Parathyroid adenoma (tissue), 2 donors: ENCODE results near the gene LRRC39.

Experiments
- H2AFZ ChIP-seq: fragments of 300-600 bp; sonication (generic); one replicate; pipeline ENCODE4 v1.7.0; 2017; ENCODE audit warnings: antibody characterized with exemption, mild to moderate bottlenecking
- H3K27ac ChIP-seq: fragments of 300-600 bp; sonication (generic); one replicate; pipeline ENCODE4 v1.7.0; 2017
- H3K27me3 ChIP-seq: fragments of 300-600 bp; sonication (generic); one replicate; pipeline ENCODE4 v1.7.0; 2017; ENCODE audit warnings: low read length; ENCODE audit not compliant: control insufficient read depth, insufficient read depth
- H3K36me3 ChIP-seq: fragments of 300-600 bp; sonication (generic); one replicate; pipeline ENCODE4 v1.7.0; 2017; ENCODE audit warnings: low read length; ENCODE audit not compliant: control insufficient read depth, insufficient read depth
- H3K4me1 ChIP-seq: fragments of 300-600 bp; sonication (generic); one replicate; pipeline ENCODE4 v1.7.0; 2017; ENCODE audit warnings: control low read depth
- H3K4me2 ChIP-seq: fragments of 300-600 bp; sonication (generic); one replicate; pipeline ENCODE4 v1.7.0; 2017; ENCODE audit warnings: low read length
- H3K4me3 ChIP-seq: fragments of 300-600 bp; sonication (generic); one replicate; pipeline ENCODE4 v1.7.0; 2017; ENCODE audit warnings: low read depth, low read length
- H3K79me2 ChIP-seq: fragments of 300-600 bp; sonication (generic); one replicate; pipeline ENCODE4 v1.7.0; 2017; ENCODE audit warnings: control low read depth
- H3K9ac ChIP-seq: fragments of 300-600 bp; sonication (generic); one replicate; pipeline ENCODE4 v1.7.0; 2017; ENCODE audit warnings: mild to moderate bottlenecking
- H3K9me3 ChIP-seq: fragments of 300-600 bp; sonication (generic); one replicate; pipeline ENCODE4 v1.7.0; 2017; ENCODE audit warnings: low read length; ENCODE audit not compliant: control insufficient read depth
- TF ChIP-seq, protein P1 (sequence below): fragments of 300-600 bp; sonication (generic); IDR thresholded peaks from one replicate; pipeline ENCODE4 v1.7.0; 2017; ENCODE audit warnings: antibody characterized with exemption, mild to moderate bottlenecking
- donor health status: primary hyperparathyroidism.

LRRC39 gene

DNA sequence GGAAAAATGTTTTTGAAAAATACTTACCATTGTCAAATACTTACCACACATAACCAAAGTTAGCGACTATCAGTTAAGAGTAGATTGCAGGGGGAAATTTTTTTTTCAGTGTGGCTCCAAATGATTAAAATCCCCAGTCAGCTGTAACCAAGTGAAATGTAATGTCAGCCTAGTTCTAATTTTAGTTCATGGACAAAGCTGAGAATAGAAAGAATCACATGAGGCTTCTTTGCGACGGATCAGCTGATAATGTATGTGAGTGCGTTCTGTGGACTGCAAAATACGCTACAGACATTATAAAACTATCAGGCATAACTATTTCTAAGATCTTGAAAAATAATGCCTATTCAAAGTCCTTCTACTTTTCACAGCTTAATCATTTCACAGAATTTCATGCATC is at the start of gene LRRC39:
TSS of gene LRRC39 (minus strand) at position 166 of the 400 bp plus-strand sequence. CDS start 9,740 bp downstream, outside the sequence.
- TF ChIP-seq, protein P1, sequence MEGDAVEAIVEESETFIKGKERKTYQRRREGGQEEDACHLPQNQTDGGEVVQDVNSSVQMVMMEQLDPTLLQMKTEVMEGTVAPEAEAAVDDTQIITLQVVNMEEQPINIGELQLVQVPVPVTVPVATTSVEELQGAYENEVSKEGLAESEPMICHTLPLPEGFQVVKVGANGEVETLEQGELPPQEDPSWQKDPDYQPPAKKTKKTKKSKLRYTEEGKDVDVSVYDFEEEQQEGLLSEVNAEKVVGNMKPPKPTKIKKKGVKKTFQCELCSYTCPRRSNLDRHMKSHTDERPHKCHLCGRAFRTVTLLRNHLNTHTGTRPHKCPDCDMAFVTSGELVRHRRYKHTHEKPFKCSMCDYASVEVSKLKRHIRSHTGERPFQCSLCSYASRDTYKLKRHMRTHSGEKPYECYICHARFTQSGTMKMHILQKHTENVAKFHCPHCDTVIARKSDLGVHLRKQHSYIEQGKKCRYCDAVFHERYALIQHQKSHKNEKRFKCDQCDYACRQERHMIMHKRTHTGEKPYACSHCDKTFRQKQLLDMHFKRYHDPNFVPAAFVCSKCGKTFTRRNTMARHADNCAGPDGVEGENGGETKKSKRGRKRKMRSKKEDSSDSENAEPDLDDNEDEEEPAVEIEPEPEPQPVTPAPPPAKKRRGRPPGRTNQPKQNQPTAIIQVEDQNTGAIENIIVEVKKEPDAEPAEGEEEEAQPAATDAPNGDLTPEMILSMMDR, result no peak
- no peak within 1 kb of the TSS for H3K27ac ChIP-seq
- H3K4me3 ChIP-seq, result no peak within 1 kb of the TSS

DNA sequence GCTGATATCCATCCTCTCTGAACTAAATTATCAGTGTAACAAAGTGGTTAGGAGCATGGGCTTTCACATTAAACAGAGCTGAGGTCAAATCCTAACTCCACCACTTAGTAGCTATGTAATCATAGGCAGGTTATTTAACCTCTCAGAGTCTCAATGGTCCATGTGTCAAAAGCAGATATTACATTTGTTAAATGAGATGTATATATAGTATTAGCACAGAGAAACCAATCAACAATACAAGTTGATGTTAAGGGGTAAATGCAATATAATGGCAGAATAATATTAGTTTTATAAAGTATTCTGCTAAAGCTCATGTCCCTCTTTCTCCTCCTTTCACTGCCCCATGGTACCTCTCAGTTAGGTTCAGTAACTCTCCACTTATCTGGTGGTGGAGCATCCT is 44.4 kb upstream of the LRRC39 start:
- TF ChIP-seq, protein P1, result no peak
- Histone ChIP-seq H3K36me3 (no peaks in the 10 kb centered on the region), H3K79me2 (no peaks in the 10 kb centered on the region), H3K9me3 (no peaks in the 10 kb centered on the region), H3K9ac (no peak overlapping the region), H3K27me3 (no peaks in the 10 kb centered on the region), H2AFZ (no peak overlapping the region), H3K4me3 (no peak overlapping the region), H3K4me1 (no peaks in the 10 kb centered on the region), H3K4me2 (no peak overlapping the region), H3K27ac (no peak overlapping the region)

More for the DNA sequence above, at the start of gene LRRC39:
- Histone ChIP-seq H3K4me1 (no peaks in the 10 kb centered on the region), H3K9me3 (no peaks in the 10 kb centered on the region), H3K79me2 (no peaks in the 10 kb centered on the region), H3K4me2 (peak within 1 kb of the TSS; percentile 39), H3K27me3 (no peaks in the 10 kb centered on the region), H2AFZ (no peak within 1 kb of the TSS), H3K36me3 (no peaks in the 10 kb centered on the region), H3K9ac (no peak within 1 kb of the TSS)

DNA sequence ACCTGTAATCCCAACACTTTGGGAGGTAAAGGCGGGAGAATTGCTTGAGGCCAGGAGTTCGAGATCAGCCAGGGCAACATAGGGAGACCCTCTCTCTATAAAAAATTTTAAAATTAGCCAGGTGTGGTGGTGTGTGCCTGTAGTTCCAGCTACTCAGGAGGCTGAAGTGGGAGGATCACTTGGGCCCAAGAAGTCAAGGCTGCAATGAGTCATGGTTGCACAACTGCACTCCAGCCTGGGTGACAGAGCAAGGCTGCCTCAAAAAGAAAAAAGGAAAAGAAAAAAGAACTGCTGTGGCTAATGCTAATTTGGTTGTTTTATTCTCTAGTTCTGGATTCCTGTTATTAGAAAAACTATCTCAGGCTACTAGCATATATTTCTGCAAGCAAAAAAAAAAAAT is 41.8 kb upstream of the LRRC39 start:
- Histone ChIP-seq H3K4me2 (no peak overlapping the region), H3K9ac (no peak overlapping the region), H3K36me3 (no peaks in the 10 kb centered on the region), H3K27me3 (no peaks in the 10 kb centered on the region), H3K4me3 (no peak overlapping the region), H2AFZ (no peak overlapping the region), H3K79me2 (no peaks in the 10 kb centered on the region), H3K4me1 (no peaks in the 10 kb centered on the region), H3K27ac (no peak overlapping the region), H3K9me3 (no peaks in the 10 kb centered on the region)
- TF ChIP-seq, protein P1, result no peak

- Histone ChIP-seq H3K4me2 (no peak overlapping the region), H3K36me3 (no peaks in the 10 kb centered on the region), H3K4me1 (no peaks in the 10 kb centered on the region), H3K27me3 (no peaks in the 10 kb centered on the region), H3K9me3 (no peaks in the 10 kb centered on the region), H3K4me3 (no peak overlapping the region), H3K79me2 (no peaks in the 10 kb centered on the region), H3K9ac (no peak overlapping the region), H2AFZ (no peak overlapping the region), H3K27ac (no peak overlapping the region)
- TF ChIP-seq, protein P1, result no peak
These were observed 41.4 kb upstream of the LRRC39 start for GRCh38 chr1:100219457-100219856.

DNA sequence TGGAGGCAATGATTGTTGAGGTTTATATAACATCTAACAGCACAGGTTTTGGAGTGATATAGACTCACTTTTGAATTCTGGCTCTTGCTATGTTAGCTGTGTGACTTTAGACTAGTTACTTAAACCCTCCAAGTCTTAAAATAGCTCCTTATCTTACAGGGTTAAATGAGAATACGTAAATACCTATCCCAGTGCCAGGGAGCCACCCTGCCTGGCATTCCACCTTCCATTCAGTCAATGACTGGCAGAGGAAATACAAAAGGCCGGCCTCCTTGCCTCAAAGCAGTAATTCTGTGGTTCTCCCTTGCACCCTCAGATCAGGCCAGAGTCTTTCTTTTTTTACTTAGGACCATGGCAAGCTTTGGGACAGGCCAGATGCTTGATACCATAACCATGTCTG is 39.8 kb upstream of the LRRC39 start:
- Histone ChIP-seq H3K4me3 (no peak overlapping the region), H3K9ac (no peak overlapping the region), H3K4me1 (no peaks in the 10 kb centered on the region), H3K4me2 (no peak overlapping the region), H3K27ac (no peak overlapping the region), H3K27me3 (no peaks in the 10 kb centered on the region), H3K36me3 (no peaks in the 10 kb centered on the region), H3K79me2 (no peaks in the 10 kb centered on the region), H2AFZ (no peak overlapping the region), H3K9me3 (no peaks in the 10 kb centered on the region)
- TF ChIP-seq, protein P1, result no peak
